Activated naive CD4-positive, alpha-beta T cell treated with anti-CD3 and anti-CD28 coated beads, Interleukin-2, amount 10 ng/mL, durations not matched to agents 7 days and 5 days (primary cell): ENCODE results near the gene SLC25A29.
"Not testable (repeated sequence)": the region's sequence is repeated elsewhere in the genome, so short reads cannot be mapped to it uniquely, and the experiment has no call there.

Source experiments
- CTCF ChIA-PET: fragments of 350-600 bp; sonication (Branson Sonifier 250); formaldehyde crosslinking; loops from one replicate; lab custom pipeline; 2021; ENCODE audit warnings: antibody characterized with exemption; lab: Charles Lee
- DNase-seq: peaks from one replicate; pipeline ENCODE4 v3.0.0-alpha.2; 2020
- H3K27ac Mint-ChIP-seq: one replicate; pipeline ENCODE4 v1.8.0; 2021; ENCODE audit warnings: mild to moderate bottlenecking, moderate library complexity, mixed read lengths
- H3K27me3 Mint-ChIP-seq: one replicate; pipeline ENCODE4 v1.8.0; 2021; ENCODE audit warnings: mild to moderate bottlenecking, mixed read lengths
- H3K36me3 Mint-ChIP-seq: one replicate; pipeline ENCODE4 v1.8.0; 2021; ENCODE audit warnings: mixed read lengths
- H3K4me1 Mint-ChIP-seq: one replicate; pipeline ENCODE4 v1.8.0; 2021; ENCODE audit warnings: mixed read lengths
- H3K4me3 Mint-ChIP-seq: one replicate; pipeline ENCODE4 v1.8.0; 2021; ENCODE audit warnings: mild to moderate bottlenecking, moderate library complexity, mixed read lengths
- H3K9me3 Mint-ChIP-seq: one replicate; pipeline ENCODE4 v1.8.0; 2021; ENCODE audit warnings: mixed read lengths

SLC25A29 gene

DNA sequence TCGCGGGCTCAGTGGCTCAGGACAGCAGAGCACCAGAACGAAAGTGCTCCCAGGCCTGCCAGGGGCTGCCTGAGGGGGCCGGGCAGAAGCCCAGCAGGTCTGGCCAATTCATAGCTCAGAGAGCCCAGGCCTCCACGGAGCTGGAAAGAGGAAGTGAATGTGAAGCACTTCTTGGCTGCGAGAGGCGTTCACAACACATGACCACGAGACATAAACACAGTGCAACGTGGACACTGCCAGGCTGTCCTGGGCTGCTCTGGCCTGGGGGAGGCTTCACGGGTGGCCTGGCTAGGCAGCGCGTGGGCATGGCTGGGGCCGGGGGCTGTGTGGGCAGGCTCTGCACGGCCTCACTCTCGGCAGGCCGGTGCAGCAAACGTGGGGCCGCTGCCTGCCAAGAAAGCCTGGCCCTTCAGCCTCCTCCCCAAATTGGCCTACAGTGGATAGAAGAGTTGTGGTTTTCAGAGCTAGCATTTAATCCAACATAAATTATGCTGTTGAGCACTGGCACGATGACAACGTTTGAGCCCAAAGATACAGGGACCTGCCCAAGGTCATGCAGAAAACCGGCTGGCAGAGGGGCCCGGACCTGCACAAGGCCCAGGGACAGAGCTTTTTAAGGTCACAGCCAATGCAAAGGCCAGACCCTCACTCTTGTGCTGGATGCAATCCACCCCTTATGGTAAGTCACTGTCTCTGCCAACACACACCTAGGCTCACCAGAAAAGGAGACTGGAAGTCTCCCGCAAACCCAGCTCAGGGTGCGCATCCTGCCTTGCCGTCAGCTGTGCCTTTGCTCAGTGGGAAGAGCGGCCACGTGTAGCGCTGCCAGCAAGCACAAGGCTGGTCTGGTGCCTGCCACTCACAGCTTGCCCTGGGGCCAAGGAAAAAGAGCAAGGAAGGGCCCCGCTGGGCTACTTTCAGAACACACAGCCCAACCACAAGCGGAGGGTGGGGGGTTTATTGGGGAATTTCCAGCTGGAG is 8.6 kb downstream of the SLC25A29 start:
- no peaks in the 10 kb centered on the region for H3K36me3 Mint-ChIP-seq
- H3K27me3 Mint-ChIP-seq = peaks cover 19% of the 10 kb centered on the region
- no peak overlapping the region for H3K27ac Mint-ChIP-seq
- H3K4me1 Mint-ChIP-seq = peaks cover 1% of the 10 kb centered on the region
- H3K4me3 Mint-ChIP-seq = no peak overlapping the region
- no peak for DNase-seq
- no peaks in the 10 kb centered on the region for H3K9me3 Mint-ChIP-seq
- CTCF ChIA-PET = interaction anchor here (0.5 to 1.2 kb wide), 2 partner anchors 10 to 351 kb away, joined by 3 to 4 read pairs; no protein-coding TSS in a partner anchor

DNA sequence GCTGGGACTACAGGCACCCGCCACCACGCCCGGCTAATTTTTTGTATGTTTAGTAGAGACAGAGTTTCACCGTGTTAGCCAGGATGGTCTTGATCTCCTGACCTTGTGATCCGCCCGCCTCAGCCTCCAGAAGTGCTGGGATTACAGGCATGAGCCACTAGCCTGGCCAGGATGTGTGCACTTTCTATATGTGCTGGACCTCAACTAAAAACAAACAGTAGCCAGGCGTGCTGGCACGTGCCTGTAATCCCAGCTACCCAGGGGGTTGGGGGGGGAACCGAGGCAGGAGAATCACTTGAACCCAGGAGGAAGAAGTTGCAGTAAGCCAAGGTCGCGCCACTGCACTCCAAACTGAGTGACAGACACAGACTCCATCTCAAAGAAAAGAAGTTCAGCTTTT is 9.5 kb downstream of the SLC25A29 start:
- H3K36me3 Mint-ChIP-seq, H3K9me3 Mint-ChIP-seq, H3K4me3 Mint-ChIP-seq, H3K27ac Mint-ChIP-seq, H3K4me1 Mint-ChIP-seq, CTCF ChIA-PET: not testable (repeated sequence)
- peak; percentile 16 for DNase-seq
- peaks cover 18% of the 10 kb centered on the region for H3K27me3 Mint-ChIP-seq

DNA sequence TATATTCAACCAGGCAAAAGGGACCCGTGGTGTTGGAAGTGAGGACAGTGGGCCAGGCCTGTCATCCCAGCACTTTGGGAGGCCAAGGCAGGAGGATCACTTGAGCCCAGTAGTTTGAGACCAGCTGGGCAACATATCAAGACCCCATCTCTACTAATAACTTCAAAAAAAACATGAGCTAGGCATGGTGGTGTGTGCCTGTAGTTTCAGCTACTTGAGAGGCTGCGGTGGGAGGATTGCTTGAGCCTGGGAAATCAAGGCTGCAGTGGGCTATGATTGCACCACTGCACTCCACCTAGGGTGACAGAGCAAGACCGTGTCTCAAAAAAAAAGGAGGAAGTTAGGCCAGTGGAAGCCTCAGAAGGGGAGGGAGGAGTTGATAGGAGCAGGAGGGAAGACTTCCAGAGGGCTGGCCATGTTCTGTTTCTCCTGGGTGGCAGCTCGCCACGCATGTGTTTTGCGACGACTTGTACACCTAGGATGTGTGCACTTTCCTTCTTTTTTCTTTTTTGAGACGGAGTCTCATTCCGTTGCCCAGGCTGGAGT is 10.1 kb downstream of the SLC25A29 start:
- H3K36me3 Mint-ChIP-seq = no peaks in the 10 kb centered on the region
- peaks cover 18% of the 10 kb centered on the region for H3K27me3 Mint-ChIP-seq
- CTCF ChIA-PET = interaction anchor here (3.5 kb wide), 1 partner anchor 11 kb away, joined by 17 read pairs; no protein-coding TSS in a partner anchor
- no peaks in the 10 kb centered on the region for H3K4me1 Mint-ChIP-seq
- peak; percentile 7 for DNase-seq
- H3K9me3 Mint-ChIP-seq = no peaks in the 10 kb centered on the region
- H3K27ac Mint-ChIP-seq = no peak overlapping the region
- H3K4me3 Mint-ChIP-seq = no peak overlapping the region

DNA sequence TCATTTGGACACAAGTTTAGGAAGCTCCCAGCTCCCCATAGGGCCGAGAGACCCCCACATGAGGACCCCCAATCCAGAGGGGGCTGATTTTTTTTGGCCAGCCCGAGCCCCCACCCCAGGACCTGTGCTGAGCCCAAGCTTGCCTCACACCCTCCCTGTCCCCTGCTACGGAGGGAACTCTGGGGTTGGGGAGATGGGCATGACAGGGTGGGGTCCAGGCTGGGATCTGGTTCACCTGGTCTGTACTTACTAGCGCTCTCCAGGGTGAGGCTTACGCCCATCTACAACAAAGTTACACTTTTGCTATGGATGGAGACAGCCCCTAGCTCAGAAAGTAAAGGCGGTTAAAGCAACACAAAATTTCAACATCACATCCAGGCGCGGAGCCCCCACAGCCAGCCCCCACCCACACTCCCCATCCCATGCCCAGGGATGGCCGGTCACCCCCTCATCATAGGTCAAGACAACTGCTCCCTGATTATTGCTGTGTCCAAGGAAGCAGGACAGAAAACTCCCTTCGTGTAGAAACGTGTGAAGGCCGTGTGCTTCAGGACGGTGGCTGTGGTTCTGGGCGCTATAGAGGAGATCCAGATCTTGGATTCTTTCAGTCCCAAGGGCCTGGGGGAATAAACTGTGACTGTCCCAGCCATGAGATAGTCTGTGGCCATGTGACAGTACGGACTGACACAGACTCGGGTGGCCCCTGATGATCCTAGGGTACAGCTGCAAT is 10.7 kb downstream of the SLC25A29 start:
- Mint-ChIP-seq H3K27me3 (peaks cover 18% of the 10 kb centered on the region), H3K9me3 (no peaks in the 10 kb centered on the region), H3K4me1 (peaks cover 4% of the 10 kb centered on the region), H3K36me3 (no peaks in the 10 kb centered on the region), H3K27ac (no peak overlapping the region), H3K4me3 (no peak overlapping the region)
- DNase-seq = peak; percentile 3
- CTCF ChIA-PET = interaction anchor here (0.9 to 3.5 kb wide), 3 partner anchors 11 to 347 kb away, joined by 3 to 17 read pairs (median 3); no protein-coding TSS in a partner anchor

DNA sequence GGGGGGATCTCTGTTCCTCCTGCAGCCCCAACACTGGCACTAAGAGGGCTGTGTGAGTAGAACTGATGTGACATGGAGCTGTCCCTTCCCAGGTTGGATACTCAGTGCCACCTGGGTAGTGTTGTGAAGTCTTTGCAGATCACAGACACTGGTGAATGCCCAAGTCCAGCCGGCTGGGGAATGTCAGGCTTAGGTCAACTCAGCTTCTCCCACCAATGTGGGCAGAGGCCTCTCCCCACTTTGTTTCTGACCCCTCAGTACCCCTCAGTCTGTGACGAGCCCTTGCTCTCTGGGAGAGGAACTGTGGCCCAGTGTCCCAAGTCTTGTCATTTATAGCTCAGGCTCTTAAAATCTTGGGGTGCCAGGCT is 11.3 kb downstream of the SLC25A29 start:
- Mint-ChIP-seq H3K9me3 (no peaks in the 10 kb centered on the region), H3K27ac (no peak overlapping the region), H3K27me3 (peaks cover 18% of the 10 kb centered on the region), H3K4me3 (no peak overlapping the region), H3K36me3 (no peaks in the 10 kb centered on the region), H3K4me1 (peaks cover 4% of the 10 kb centered on the region)
- peak; percentile 13 for DNase-seq
- CTCF ChIA-PET = interaction anchor here (0.9 to 3.5 kb wide), 3 partner anchors 10 to 346 kb away, joined by 3 to 17 read pairs (median 3); no protein-coding TSS in a partner anchor

DNA sequence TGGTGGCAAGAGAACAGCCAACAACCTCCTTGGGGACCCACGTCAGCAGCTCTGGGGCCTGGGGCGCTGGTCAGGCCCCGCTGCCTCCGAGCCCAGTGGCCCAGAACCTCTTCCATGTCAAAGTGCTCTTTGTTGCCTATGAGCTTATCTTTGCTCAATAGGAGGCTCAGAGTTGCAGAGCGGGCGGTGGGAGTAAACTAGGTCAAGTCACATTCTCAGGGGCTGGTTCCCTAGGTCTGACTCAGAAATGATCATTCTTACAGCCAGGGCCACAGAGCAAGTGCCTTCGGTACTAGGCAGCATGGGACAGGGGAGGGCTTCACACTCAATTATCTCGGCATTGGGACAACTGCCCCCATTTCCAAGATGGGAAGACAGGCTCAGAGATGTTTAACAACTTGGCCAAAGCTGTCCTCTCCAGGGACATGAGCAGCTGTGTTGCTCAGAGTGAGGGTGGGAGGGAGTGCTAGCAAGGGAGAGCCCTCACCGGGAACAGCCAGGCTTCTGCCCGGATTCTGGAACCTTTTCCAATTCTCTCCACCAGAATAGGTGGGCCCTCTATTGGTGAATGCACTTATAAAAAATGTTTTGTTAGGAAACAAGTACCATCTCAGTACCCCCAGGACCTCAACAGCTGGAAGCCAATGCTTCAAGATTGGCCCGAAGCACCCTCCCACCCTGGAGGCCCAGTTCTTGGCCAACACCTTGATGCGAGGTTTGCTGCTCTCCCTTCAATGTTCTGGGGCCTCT is 11.9 kb downstream of the SLC25A29 start:
- H3K4me1 Mint-ChIP-seq = peaks cover 4% of the 10 kb centered on the region
- H3K27ac Mint-ChIP-seq = no peak overlapping the region
- no peaks in the 10 kb centered on the region for H3K9me3 Mint-ChIP-seq
- no peak overlapping the region for H3K4me3 Mint-ChIP-seq
- peaks cover 16% of the 10 kb centered on the region for H3K27me3 Mint-ChIP-seq
- CTCF ChIA-PET = interaction anchor here (0.9 to 3.5 kb wide), 3 partner anchors 9 to 345 kb away, joined by 3 to 17 read pairs (median 6); no protein-coding TSS in a partner anchor
- DNase-seq = peak; percentile 16
- no peaks in the 10 kb centered on the region for H3K36me3 Mint-ChIP-seq

DNA sequence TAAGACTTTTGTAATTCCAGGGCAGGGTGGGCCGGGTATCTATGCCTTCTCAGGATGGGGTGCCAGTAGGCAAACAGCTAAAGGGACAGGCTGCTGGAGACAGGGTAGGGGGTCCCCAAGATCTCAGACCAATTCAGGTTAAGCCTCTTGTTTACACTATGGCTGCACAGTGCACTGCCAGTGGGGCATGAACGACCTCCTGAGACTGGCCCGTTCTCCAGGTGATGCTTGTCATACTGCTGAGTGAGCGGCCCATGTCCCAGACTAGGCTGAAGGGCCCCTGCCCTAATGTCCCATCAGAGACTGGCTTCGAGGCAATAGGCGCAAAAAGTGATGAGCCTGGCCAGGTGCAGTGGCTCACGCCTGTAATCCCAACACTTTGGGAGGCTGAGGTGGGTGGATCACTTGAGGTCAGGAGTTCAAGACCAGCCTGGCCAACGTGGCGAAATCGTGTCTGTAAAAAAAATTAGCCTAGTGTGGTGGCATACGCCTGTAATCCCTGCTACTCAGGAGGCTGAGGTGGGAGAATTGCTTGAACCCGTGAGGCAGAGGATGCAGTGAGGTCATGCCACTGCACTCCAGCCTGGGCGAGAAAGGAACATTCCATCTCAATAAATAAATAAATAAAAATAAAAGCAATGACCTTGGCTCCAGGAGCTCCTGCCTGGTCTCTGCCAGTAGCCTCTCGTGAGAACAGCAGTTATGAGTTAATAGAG is 12.6 kb downstream of the SLC25A29 start:
- Mint-ChIP-seq H3K36me3 (no peaks in the 10 kb centered on the region), H3K27me3 (peaks cover 9% of the 10 kb centered on the region), H3K4me3 (no peak overlapping the region), H3K4me1 (peaks cover 4% of the 10 kb centered on the region), H3K9me3 (no peaks in the 10 kb centered on the region), H3K27ac (no peak overlapping the region)
- DNase-seq = peak; percentile 15
- CTCF ChIA-PET = interaction anchor here (1.4 to 3.5 kb wide), 2 partner anchors 9 to 10 kb away, joined by 6 to 17 read pairs; no protein-coding TSS in a partner anchor

DNA sequence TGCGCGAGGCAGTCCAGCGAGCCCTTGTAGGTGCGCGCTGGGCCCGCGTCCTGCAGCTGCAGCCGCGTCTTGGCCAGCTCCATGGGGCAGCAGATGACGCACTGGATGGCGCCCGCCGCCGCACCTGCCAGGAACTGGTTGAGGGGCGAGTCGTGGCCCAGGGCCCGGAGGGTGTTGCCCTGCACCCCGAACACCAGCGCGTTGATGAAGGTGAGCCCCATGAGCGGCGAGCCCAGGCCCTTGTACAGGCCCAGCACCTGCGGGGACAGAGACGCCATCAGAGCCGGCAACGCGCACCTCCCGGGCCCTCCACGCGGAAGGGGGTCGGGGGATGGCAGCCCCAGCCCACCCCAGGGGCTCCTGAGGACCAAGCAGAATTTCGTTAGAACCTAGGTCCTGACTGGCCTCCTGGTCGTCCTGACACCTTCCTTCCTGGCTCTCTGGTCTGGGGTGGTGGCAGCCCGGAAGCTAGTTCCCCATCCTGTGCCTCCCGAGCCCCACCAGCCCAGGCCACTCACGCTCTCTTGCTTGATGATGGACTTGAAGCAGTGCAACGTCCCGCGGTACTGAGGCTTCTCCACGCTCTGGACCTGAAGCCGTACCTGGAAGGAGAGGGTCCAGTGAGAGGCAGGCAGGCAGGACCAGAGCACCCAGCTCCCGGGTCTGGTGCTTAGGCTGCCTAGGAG is 13.3 kb downstream of the SLC25A29 start:
- Mint-ChIP-seq H3K4me3 (no peak overlapping the region), H3K4me1 (peaks cover 4% of the 10 kb centered on the region), H3K27me3 (peaks cover 2% of the 10 kb centered on the region), H3K36me3 (no peaks in the 10 kb centered on the region), H3K9me3 (no peaks in the 10 kb centered on the region), H3K27ac (no peak overlapping the region)
- CTCF ChIA-PET = interaction anchor here (1.4 to 3.5 kb wide), 2 partner anchors 8 to 10 kb away, joined by 6 to 17 read pairs; no protein-coding TSS in a partner anchor
- DNase-seq = no peak

DNA sequence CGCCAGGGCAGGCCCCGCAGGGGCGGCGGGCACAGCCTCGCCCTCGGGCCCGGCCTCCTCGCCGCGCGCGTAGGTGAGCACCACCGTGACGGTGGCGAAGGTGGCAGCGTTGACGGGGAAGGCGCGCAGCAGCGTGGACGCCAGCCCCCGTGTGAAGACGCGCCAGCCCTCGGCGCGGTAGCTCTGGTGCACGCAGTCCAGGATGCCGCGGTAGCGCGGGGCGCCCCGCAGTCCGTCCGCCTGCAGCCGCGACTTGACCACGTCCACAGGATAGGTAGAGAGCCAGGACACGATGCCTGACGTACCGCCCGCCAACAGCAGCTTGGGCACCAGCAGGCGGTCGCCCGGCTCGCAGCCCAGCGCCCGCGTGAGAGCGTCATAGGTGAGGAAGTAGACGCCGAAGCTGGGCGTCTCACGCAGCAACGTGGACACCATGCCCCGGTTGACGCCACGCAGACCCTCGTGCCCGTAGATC is 13.9 kb downstream of the SLC25A29 start:
- no peaks in the 10 kb centered on the region for H3K27me3 Mint-ChIP-seq
- no peak overlapping the region for H3K27ac Mint-ChIP-seq
- peaks cover 4% of the 10 kb centered on the region for H3K4me1 Mint-ChIP-seq
- no peaks in the 10 kb centered on the region for H3K9me3 Mint-ChIP-seq
- H3K36me3 Mint-ChIP-seq = no peaks in the 10 kb centered on the region
- no peak for DNase-seq
- CTCF ChIA-PET = no interaction called here
- H3K4me3 Mint-ChIP-seq = no peak overlapping the region

DNA sequence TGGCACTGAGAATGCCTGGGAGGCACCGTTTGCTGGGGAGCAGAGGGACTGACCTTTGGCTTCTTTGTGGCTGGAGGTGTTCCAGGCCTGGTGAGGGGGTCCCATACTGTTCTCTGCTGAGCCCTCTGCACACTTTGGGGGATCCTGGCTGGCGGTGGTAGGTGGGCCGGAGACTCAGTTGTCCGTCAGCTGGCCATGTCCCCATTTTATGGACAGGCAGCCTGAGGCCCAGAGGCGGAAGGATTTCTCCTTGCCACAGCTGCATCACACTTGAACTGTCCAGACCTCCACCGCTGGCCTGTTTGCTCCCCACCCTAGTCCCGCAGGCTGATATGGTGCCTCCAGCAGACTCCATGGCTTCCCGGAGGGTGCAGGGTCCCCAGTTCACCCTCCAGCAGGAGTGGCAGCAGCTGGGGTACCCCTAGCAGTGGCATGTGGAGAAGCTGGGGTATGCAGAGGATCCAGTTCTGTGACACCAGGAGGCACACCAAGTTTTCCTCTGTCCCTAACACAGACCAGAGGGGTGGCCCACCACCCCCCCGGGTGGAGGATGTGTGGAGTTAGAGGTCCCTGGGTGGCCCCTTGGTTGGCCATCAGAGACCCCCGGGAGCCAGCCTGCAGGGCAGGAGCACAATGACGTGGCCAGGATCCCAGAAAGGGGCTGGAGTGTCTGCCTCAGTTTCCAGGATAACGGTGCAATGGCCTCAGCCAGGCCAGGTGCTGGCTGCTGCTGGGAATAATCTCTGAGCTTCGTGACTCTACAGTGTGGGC is 14.8 kb downstream of the SLC25A29 start:
- H3K4me3 Mint-ChIP-seq = no peak overlapping the region
- H3K27ac Mint-ChIP-seq = no peak overlapping the region
- DNase-seq = no peak
- H3K36me3 Mint-ChIP-seq = no peaks in the 10 kb centered on the region
- no peaks in the 10 kb centered on the region for H3K27me3 Mint-ChIP-seq
- CTCF ChIA-PET = no interaction called here
- H3K9me3 Mint-ChIP-seq = no peaks in the 10 kb centered on the region
- H3K4me1 Mint-ChIP-seq = peaks cover 4% of the 10 kb centered on the region

DNA sequence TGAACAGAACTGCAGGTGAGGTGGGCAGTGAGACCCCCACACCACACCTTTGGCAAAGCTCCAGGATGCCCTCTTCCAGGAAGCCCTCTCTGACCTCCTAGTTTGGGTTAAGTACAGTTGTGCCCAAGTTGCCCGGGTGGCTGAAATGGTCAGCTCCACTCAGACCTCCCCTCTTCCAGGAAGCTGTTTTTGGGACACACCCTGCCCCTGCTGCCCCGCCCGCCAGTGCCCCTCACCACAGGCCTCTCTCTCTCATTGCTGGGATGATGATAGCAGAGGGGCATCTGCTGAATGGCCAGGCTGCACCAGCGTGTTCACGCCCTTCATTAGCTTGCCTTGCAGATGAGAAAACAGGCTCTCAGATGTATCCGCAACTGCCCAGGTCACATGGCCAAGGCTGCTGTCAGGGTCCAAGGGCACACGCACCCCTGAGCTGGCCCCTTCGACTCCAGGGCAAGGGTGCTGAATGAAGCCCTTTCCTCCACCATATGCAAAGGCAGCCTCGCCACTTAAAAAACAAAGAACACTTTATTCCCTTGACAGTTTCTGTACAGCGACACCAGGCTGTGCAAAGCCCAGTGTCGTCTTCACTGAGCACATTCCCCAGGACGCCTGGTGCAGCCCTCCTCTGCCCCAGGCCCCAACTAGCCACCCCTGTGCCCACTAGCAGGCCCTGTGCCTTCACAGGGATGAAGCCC is 15.5 kb downstream of the SLC25A29 start:
- Mint-ChIP-seq H3K4me1 (peaks cover 8% of the 10 kb centered on the region), H3K27me3 (no peaks in the 10 kb centered on the region), H3K9me3 (no peaks in the 10 kb centered on the region), H3K36me3 (no peaks in the 10 kb centered on the region), H3K27ac (no peak overlapping the region), H3K4me3 (no peak overlapping the region)
- CTCF ChIA-PET = interaction anchor here (1.2 to 1.3 kb wide), 2 partner anchors 87 to 97 kb away, joined by 3 to 5 read pairs; no protein-coding TSS in a partner anchor
- DNase-seq = no peak
